Measurements from ENCODE around the gene TUBB4B.

TUBB4B gene

GRCh38 chr9:137213160-137214060 is 27.7 kb upstream of the TUBB4B start:
- no peak for DNase-seq

GRCh38 chr9:137214620-137215019 is 26.5 kb upstream of the TUBB4B start:
- no peak for DNase-seq

GRCh38 chr9:137215196-137215986 is 25.7 kb upstream of the TUBB4B start:
- no peak for DNase-seq

GRCh38 chr9:137216188-137216965 is 24.7 kb upstream of the TUBB4B start:
- no peak for DNase-seq

GRCh38 chr9:137217276-137218211 is 23.5 kb upstream of the TUBB4B start:
- DNase-seq: no peak

- DNase-seq: no peak
Observed at GRCh38 chr9:137218212-137218753, 22.8 kb upstream of the TUBB4B start.

GRCh38 chr9:137218754-137219271 is 22.3 kb upstream of the TUBB4B start:
- DNase-seq: no peak

GRCh38 chr9:137219757-137220316 is 21.2 kb upstream of the TUBB4B start:
- DNase-seq: no peak

GRCh38 chr9:137220317-137221094 is 20.6 kb upstream of the TUBB4B start:
- no peak for DNase-seq

GRCh38 chr9:137221095-137221505 is 20.0 kb upstream of the TUBB4B start:
- no peak for DNase-seq

- DNase-seq: no peak
Observed at GRCh38 chr9:137221506-137222111, 19.5 kb upstream of the TUBB4B start.

- no peak for DNase-seq
Observed at GRCh38 chr9:137222190-137223077, 18.7 kb upstream of the TUBB4B start, which contains the start of gene RNF208. Gene RNF208 (minus strand): TSS chr9:137222240. CDS start chr9:137221212, 1,028 bp downstream.

GRCh38 chr9:137223078-137223970 is 17.8 kb upstream of the TUBB4B start:
- DNase-seq: peak; percentile 99

GRCh38 chr9:137224830-137225694 is 16.0 kb upstream of the TUBB4B start, which contains the start of gene CYSRT1:
Gene CYSRT1 (plus strand): TSS chr9:137225174. CDS start chr9:137225622, 448 bp downstream.
- no peak for DNase-seq

- no peak for DNase-seq
Observed at GRCh38 chr9:137225699-137226331, 15.3 kb upstream of the TUBB4B start.

All from central memory CD4-positive, alpha-beta T cell (primary cell).